HG02610 (cell line): ENCODE measurements around the gene SETDB2.

Experiments
- ATAC-seq: cut with Tn5 transposase; IDR thresholded peaks from one replicate; pipeline ENCODE4 v1.9.1; 2021; ENCODE audit warnings: mild to moderate bottlenecking, moderate library complexity; ENCODE audit not compliant: unreplicated experiment

Gene SETDB2, protein sequence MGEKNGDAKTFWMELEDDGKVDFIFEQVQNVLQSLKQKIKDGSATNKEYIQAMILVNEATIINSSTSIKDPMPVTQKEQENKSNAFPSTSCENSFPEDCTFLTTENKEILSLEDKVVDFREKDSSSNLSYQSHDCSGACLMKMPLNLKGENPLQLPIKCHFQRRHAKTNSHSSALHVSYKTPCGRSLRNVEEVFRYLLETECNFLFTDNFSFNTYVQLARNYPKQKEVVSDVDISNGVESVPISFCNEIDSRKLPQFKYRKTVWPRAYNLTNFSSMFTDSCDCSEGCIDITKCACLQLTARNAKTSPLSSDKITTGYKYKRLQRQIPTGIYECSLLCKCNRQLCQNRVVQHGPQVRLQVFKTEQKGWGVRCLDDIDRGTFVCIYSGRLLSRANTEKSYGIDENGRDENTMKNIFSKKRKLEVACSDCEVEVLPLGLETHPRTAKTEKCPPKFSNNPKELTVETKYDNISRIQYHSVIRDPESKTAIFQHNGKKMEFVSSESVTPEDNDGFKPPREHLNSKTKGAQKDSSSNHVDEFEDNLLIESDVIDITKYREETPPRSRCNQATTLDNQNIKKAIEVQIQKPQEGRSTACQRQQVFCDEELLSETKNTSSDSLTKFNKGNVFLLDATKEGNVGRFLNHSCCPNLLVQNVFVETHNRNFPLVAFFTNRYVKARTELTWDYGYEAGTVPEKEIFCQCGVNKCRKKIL

GRCh38 chr13:49443704-49444523 lies at the start of gene SETDB2, which contains the start of gene CAB39L:
Gene SETDB2 (plus strand): TSS chr13:49444274. CDS start chr13:49451894, 7,620 bp downstream.
Gene CAB39L (minus strand): TSS chr13:49444064. CDS start chr13:49382910, 61,154 bp downstream.
- ATAC-seq = peak; percentile 95

- ATAC-seq = no peak
Observed at GRCh38 chr13:49395451-49395865, 48.6 kb upstream of the SETDB2 start.

- ATAC-seq = no peak
Observed at GRCh38 chr13:49395878-49396380, 48.1 kb upstream of the SETDB2 start.

- no peak for ATAC-seq
Observed at GRCh38 chr13:49399801-49400472, 44.1 kb upstream of the SETDB2 start.

GRCh38 chr13:49400755-49401659 lies 43.1 kb upstream of the SETDB2 start:
- ATAC-seq = peak; percentile 83

GRCh38 chr13:49403996-49404702 lies 39.9 kb upstream of the SETDB2 start:
- no peak for ATAC-seq

DNA sequence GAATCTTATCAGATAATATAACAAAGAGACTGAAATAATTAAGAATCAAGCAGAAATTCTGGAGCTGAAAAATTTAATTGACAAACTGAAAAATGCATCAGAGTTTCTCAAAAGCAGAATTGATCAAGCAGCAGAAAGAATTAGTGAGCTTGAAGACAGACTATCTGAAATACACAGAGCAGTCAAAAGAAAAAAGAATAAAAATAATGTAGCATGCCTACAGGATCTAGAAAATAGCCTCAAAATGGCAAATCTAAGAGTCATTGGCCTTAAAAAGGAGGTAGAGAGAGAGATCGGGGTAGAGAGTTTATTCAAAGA lies 39.4 kb upstream of the SETDB2 start:
- no peak for ATAC-seq

DNA sequence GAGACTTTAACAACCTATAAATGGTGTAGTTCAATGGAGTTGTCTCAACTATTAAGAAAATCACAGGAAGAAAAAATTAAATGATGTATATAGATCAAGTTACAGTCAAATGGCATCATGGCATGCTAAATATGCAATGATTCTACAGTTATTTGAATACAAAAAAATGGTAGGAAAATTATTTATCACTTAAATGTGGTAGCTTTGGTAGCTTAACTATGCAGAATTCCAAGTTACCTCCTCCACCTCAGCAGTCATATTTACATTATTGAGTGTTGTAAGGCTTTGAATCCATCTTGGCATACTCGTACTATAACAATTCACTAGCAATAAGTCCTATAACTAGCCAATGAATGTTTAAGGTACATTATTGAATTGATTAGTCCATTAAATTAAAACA lies 37.0 kb upstream of the SETDB2 start:
- no peak for ATAC-seq

DNA sequence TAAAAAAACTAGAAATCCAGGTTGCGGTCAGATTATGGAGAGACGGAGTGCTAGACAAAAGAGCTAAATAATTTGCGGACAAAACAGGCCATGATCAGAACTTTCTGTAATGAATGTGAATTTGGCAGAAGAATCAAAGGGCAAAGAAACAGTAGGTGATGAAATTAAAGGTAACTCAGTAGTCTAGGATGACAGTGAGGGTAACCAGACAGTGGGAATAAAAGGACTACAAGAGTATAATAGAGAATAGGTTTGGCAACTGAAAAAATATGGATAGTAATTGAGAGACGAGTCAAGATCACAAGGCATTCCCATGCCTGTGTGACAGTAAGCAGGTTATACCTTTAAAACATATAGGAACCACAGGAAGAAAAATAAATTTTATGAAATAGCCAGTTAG lies 36.1 kb upstream of the SETDB2 start:
- no peak for ATAC-seq

- ATAC-seq = no peak
Observed at GRCh38 chr13:49409008-49409407, 35.1 kb upstream of the SETDB2 start.

DNA sequence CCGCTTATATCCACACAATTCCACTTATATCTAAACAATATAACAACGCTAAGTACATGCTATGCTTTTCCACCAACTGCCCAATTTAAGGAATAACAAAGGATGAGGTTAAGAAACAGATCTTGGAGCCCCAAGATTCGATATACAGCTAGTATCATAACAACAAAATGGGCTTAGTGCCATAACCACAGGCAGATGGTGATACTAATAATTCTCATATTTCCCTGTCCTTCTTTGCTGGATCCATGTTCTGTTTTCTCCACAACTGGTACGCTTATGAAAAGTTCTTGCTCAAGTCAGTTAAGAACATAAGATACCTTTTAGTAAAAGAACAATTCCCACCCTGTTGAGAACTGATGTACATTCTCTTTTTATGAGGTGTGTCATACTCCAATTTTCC lies 34.1 kb upstream of the SETDB2 start:
- no peak for ATAC-seq

DNA sequence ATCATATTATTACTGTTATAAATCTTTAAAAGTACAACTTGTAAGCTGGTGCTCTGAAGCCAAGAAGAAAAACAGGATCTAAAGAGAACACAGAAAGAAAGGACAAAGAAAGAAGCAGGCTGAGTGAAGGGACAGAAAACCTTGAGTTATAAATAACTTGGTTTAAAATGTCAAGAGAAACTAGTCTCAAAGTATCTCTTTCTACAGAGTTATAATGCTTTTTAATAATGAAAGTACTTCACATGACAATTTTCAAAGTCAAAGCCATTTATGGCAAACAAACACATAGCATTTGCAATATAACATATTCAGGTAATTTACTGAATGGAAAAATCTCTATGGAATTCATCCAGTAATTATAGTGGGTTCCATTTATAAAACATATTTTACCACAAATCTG lies 33.6 kb upstream of the SETDB2 start:
- no peak for ATAC-seq

DNA sequence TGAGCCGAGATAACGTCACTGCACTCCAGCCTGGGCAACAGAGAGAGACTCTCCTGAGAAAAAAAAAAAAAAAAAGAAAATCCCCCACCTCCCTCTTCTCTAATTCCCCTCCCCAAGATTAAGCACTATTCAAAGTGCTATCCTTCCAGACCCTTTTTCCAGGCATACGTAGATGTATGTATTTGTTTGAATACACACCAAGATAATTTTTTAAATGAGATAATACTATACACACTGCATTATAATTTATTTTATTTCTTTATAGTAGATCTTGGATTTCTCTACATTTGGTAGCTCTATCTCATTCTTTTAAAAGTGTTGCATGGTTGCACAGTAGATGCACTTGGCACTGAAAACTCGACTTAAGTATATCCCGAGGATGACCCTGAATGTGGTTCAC lies 32.7 kb upstream of the SETDB2 start:
- no peak for ATAC-seq

DNA sequence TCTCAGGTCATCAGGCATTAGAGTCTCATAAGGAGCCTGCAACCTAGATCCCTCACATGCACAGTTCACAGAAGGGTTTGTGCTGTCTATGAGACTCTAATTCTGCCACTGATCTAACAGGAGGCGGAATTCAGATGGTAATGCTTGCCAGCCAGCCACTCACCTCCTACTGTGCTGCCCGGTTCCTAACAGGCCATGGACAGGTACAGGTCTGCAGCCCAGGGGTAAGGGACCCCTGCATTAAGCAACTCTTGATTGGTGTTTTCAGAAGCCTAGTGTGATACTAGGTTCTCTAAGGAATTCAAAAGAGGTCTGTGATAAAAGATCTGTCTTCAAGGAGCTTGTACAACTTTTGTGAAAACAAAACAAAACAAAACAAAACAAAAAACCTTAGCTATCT lies 31.3 kb upstream of the SETDB2 start:
- no peak for ATAC-seq

DNA sequence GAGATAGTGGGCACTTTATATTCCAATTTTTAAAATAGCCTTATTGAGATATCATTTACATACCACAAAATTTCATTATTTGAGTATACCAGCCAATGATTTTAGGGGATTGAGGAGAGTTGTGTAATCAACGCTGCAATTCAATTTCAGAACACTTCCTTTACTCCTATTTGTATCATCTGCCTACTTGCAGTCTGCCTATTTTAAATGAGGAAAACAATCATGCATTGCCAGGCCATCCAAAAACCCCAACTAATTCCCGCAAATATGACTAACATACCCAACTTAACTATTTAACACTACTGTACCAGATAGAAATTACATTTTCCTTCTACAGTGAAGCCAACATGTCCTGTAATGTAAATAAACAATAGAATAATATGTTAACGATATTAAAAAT lies 26.9 kb upstream of the SETDB2 start:
- no peak for ATAC-seq

DNA sequence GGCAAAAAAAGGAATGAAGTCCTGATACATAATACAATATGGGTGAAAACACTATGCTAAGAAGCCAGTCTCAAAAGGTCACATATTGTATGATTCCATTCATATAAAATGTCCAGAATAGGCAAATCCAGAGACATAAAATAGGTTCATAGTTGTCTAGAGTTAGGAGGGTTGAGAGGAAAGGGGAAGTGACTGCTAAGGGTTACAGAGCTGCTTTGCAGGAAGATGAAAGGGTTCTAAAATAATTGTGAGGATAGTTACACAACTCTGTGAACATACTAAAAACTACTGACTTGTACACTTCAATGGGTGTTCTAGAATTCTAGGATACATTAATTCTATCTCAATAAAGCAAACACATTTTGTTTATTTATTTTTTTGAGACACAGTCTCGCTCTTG lies 25.9 kb upstream of the SETDB2 start:
- ATAC-seq = no peak

GRCh38 chr13:49419276-49419675 lies 24.8 kb upstream of the SETDB2 start:
- no peak for ATAC-seq

GRCh38 chr13:49421391-49421790 lies 22.7 kb upstream of the SETDB2 start:
- ATAC-seq = peak; percentile 63

- ATAC-seq = no peak
Observed at GRCh38 chr13:49424011-49424560, 20.0 kb upstream of the SETDB2 start.
